KBM-7 (cell line): ENCODE data around the gene AQP5.

ENCODE experiments used
- DNase-seq: peaks from one replicate; pipeline ENCODE4 v3.0.0-alpha.2; 2015
- in situ Hi-C: fragments of 300-500 bp; cut with MboI; formaldehyde crosslinking; loops from 2 replicates; pipeline ENCODE4 v1.14.3; 2020; ENCODE audit warnings: low sequenced_read_pairs, low pct_unique_long_range_greater_than_20kb, mixed read lengths

The AQP5 gene

DNA sequence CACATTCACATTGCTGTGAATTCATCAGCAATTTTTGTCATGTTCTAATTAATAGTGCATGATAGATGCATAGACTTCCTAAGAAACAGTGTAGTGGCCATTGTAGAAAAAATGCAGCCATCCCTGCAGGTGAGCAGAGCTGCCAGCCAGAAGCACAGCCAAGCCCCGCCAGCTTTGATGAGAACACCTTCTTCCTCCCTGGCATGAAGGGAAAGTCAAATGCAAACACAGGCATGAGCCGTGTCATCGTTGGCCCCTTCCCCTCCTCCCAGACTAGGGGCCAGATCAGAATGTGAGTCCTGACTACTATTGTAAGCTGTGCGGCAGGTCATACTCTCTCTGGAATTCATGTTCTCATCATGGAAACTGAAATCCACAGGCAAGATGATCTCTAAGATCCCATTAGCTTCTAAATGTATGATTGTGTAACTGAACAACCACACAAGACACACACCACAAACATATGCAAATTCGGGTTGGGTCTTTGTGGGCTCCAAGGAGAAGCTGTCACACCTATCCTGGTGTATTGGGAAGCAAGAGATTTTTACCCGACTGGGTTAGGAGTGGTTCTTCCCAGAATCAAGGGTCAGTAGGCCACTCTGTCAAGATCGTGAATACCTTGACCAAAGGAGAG, 14.0 kb upstream of the AQP5 start:
- no peak for DNase-seq
- in situ Hi-C loops: no loop called here

- in situ Hi-C loops: no loop called here
- no peak for DNase-seq
Observed at GRCh38 chr12:49948866-49949845, 12.5 kb upstream of the AQP5 start.

DNA sequence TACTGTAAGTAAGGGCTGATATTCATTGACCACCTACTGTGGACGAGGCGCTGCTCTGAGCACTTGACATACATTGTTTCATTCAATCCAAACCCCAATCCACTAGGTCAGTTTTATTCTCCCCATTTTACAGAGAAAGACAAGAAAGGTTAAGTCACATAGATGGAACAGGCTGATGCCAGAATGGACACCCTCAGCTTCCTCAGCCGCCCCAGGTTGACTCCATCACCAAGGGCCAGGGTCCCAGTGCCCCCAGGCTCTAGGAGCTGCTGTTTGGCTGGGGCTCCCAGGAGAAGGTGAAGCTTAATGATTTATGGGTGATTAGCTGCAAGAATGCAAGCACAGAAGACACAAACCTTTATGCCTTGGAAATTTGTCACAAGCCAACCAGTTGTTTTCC, 11.8 kb upstream of the AQP5 start:
- DNase-seq: no peak
- in situ Hi-C loops: no loop called here

DNA sequence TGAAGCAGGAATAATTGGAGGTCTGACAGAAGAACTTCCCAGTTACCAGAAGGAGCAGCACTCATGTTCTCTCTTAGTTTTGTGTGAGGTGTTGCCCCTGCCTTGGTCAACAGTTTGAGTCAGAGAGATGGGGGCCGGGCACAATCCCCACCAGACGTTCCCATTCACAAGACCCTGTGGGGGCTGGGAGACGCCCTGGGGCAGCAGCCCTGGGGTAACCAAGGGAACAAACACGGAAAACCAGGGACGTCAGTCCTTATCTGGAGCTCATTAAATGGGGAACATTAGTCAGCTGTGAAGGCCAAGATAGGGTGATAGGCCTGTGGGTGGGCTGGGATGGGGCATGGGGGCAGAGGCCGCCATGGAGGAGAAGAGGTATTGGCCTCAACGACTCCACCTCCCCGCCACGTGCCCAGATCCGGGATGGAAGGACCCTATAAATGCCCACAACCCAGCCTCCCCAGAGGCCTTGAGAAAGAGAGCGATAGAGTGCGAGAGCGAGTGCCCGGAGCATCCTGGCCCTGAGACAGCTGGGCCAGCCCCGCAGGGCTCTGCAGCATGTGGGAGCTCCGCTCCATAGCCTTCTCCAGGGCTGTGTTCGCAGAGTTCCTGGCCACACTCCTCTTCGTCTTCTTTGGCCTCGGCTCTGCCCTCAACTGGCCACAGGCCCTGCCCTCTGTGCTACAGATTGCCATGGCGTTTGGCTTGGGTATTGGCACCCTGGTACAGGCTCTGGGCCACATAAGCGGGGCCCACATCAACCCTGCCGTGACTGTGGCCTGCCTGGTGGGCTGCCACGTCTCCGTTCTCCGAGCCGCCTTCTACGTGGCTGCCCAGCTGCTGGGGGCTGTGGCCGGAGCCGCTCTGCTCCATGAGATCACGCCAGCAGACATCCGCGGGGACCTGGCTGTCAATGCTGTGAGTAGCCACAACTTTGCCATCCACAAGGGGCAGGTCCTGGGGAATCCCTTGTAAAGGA, 11.1 kb upstream of the AQP5 start, which contains the start of gene AQP2:
TSS of gene AQP2 (plus strand) at position 465 of the 979 bp plus-strand sequence. CDS start at position 559, 94 bp downstream.
- DNase-seq: no peak
- in situ Hi-C loops: no loop called here

DNA sequence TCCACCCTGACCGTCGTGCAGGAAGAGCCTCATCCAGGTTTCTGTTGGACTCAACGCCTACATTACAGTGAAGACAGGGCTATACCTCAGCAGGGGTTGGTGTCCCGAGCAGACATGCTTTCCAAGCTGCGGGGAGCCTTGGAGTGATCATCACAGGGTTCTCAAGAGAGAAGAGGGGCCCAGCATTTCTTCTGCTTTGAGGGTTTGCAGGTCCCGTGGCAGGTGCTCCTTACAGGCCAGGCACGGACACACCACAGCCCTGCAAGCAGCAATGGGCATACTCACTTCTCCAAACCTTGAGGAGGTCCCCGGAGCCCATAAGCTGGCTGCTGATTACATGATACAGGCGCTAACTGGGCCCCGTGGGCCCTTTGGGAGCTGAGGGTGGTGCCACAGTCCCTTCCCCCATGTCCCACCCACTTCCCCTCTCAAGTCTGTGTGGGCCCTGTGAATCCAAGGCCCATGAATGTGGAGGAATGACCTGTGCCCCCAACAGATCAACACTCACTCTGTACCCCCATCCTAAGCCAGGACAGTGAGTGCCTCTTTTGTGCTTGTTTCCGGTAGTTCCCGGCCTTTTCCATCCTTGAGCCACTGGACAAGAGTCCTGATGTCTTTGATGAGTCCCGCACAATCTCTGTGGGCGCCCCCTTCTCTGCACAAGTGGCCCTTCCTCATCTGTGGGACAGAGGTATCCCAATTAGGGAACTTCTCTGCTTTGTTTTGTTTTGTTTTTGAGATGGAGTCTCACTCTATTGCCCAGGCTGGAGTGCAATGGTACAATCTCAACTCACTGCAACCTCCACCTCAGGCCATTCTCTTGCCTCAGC, 10.0 kb upstream of the AQP5 start:
- in situ Hi-C loops: no loop called here
- no peak for DNase-seq

GRCh38 chr12:49952391-49953055, 9.1 kb upstream of the AQP5 start:
- in situ Hi-C loops: no loop called here
- DNase-seq: no peak

GRCh38 chr12:49953151-49953550, 8.5 kb upstream of the AQP5 start:
- in situ Hi-C loops: no loop called here
- no peak for DNase-seq

DNA sequence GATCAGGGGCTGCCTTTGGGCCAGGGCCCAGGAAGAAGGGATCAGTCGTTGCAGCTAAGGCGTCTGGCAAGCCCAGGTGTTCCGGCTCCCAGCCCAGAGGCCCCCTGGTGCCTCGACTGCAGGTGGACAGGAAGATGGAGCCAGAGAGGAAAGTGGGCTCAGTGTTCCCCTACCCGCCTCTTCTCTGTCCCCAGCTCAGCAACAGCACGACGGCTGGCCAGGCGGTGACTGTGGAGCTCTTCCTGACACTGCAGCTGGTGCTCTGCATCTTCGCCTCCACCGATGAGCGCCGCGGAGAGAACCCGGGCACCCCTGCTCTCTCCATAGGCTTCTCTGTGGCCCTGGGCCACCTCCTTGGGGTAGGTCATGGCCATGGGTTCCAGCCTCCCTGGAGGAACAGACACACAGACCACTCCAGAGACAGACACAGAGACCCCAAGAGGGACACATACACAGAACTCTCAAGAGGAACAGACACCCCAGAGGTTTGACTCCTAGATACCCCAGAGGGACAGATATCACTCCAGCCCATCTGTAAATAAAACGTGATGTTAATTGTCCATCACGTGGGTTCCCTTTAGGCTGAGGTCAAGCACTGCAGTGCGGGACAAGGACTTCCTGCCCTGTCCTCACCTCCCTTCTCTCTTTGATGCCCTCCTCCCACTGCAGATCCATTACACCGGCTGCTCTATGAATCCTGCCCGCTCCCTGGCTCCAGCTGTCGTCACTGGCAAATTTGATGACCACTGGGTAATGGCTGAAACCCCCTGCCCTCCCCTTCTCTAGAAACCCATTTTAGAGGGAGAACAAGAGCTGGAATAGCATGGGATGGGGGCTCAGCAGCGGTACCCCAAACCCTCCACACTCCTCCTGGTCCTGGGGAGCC, 7.5 kb upstream of the AQP5 start:
- no peak for DNase-seq
- in situ Hi-C loops: no loop called here

GRCh38 chr12:49954863-49955830, 6.5 kb upstream of the AQP5 start:
- DNase-seq: no peak
- in situ Hi-C loops: no loop called here

GRCh38 chr12:49955899-49956662, 5.6 kb upstream of the AQP5 start:
- in situ Hi-C loops: no loop called here
- peak; percentile 63 for DNase-seq

DNA sequence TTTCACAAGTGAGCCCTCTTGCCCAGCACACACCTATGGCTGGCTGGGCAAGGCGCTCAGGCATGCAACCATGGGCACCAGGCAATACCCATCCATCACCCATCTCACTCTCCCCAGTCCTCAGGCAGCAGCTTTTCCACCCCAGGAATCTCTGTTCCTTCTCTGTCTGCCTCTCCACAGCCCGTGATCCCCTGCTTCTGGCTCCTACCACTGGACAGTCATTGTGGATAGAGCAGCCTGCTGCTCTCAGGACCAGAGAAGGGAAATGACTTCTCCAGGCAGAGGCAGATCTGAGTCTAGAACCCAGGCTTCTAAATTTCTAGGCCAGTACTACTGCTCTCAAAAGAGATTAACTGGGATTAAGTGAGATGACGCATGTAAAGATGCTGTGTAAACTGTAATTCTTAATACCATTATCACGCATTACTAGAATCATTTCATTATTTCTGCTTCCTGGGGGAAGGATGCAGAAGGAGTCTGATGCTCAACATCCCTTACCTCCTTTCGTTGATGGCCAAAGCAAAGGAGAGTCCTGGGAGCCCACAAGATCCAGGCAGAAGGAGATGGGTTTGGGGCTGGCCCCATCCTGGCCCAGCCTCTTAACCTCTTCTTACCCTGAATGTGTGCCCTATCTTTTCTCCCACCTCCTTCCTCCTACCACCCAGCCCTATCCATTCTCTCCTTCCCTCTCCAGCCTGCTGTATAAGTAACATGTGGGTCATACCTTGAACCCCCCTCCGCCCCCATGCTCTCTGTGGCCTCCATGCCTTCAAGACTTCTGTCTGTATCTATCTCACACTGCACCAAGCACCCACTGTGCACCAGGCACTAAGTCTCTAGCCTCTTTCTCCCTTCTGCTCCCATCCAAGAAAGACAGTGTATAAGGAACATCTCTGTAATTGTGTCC, 4.8 kb upstream of the AQP5 start:
- DNase-seq: no peak

GRCh38 chr12:49957570-49957967, 4.1 kb upstream of the AQP5 start:
- no peak for DNase-seq
- in situ Hi-C loops: no loop called here

More for the DNA sequence above, 4.8 kb upstream of the AQP5 start:
- in situ Hi-C loops: no loop called here

DNA sequence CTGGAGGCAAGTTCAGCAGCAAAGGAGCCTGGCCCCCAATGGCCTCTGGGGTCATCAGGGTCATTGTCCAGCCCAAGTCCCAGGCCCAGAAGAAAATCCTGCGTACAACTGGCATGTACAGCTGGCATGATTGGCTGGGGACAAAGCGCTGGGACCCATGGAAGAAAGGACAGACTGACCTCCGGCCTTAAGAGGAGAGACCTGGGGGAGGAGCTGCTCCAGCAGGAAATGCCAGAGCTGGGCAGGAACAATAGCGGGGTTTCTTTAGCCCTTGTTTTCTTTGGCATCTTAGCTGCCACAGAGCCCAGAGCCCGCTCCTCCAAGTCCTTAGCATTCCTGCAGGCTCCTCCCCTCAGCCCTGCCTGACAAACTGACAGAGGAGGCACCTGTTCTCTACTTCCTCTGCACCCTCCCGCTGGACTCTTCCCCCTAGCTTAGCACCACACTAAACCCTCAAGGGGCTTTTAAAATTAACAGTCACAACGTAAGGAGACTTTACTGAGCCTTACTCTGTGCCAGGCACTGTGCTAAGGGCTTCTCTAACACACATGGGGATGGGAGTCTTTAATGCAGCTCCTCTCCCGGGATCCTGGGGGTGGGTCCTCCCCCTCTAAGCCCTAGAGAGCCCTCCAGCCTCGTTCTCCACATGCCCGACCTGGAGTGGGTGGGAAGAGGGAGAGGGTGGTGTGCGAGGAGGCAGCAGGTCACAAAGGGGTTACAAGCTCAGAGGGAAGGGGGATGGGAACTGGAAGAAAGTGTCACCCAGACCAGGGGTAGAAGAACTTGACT, 1.8 kb upstream of the AQP5 start:
- in situ Hi-C loops: no loop called here
- peak; percentile 24 for DNase-seq
